H1 (cell line): ENCODE results near the gene TEAD4. TPM values are rescaled to one million over a fixed set of nuclear protein-coding genes. Genes with fewer than 3 reads are reported as not detected.

Source experiments
- ASH2L ChIP-seq: fragments of 200-600, 300-600 bp; sonication (generic); IDR thresholded peaks from one replicate; pipeline ENCODE4 v1.7.1; 2017; ENCODE audit warnings: low read length
- CHD1 ChIP-seq: IDR thresholded peaks from 2 replicates; pipeline ENCODE4 v1.6.1; 2012; ENCODE audit warnings: low read depth, low read length, improper control_type of control experiment
- CHD7 ChIP-seq: fragments of 300-600 bp; sonication (generic); IDR thresholded peaks from 2 replicates; pipeline ENCODE4 v1.7.1; 2012; ENCODE audit warnings: low read length, moderate library complexity, mild to moderate bottlenecking, inconsistent platforms; ENCODE audit not compliant: insufficient replicate concordance
- FOSL1 ChIP-seq: IDR thresholded peaks from 2 replicates; pipeline ENCODE4 v1.6.1; 2011; ENCODE audit warnings: mild to moderate bottlenecking, low read depth, low read length, moderate library complexity; ENCODE audit not compliant: insufficient read depth
- GTF2F1 ChIP-seq: IDR thresholded peaks from 2 replicates; pipeline ENCODE4 v1.6.1; 2012; ENCODE audit warnings: low read depth, low read length, improper control_type of control experiment, borderline replicate concordance
- HDAC2 ChIP-seq, 2 experiments: fragments of 300-600 bp in 1 of 2; sonication (generic) in 1 of 2; IDR thresholded peaks; 2 replicates each; pipeline ENCODE4 v1.6.1; 2011 to 2012; ENCODE audit warnings: low read depth in 2 of 2, low read length in 2 of 2, mild to moderate bottlenecking in 2 of 2, moderate library complexity in 2 of 2, borderline replicate concordance in 1 of 2, inconsistent platforms in 1 of 2
- MAX ChIP-seq: IDR thresholded peaks from 2 replicates; pipeline ENCODE4 v1.6.1; 2012; ENCODE audit warnings: inconsistent platforms
- PHF8 ChIP-seq: fragments of 200-600 bp; sonication (generic); conservative IDR thresholded peaks from 2 replicates; pipeline ENCODE4 v1.7.1; 2012; ENCODE audit warnings: low read depth, mild to moderate bottlenecking, inconsistent platforms, low read length, moderate library complexity
- POLR2AphosphoS5 ChIP-seq: IDR thresholded peaks from 2 replicates; pipeline ENCODE4 v1.6.1; 2011; ENCODE audit warnings: low read depth, low read length
- RXRA ChIP-seq: IDR thresholded peaks from 2 replicates; pipeline ENCODE4 v1.6.1; 2011; ENCODE audit warnings: low read depth, mild to moderate bottlenecking, low read length, moderate library complexity; ENCODE audit not compliant: insufficient read depth
- polyA plus RNA-seq, 7 experiments: library from polyadenylated mRNA; depleted of rRNA in 3 of 7; stranded (reverse) in 5 of 7; unstranded in 2 of 7; fragments of >200 nt in 5 of 7; fragments of 200-250 nt in 2 of 7; gene quantifications; 1 replicate in 5 of 7; 2 replicates in 1 of 7; 4 replicates in 1 of 7; pipeline versions ENCODE4 v1.2.1 to v1.2.3, GENCODE V29; 2011 to 2013; ENCODE audit warnings: missing spikeins in 2 of 7, mixed read lengths in 2 of 7
- total RNA-seq: library from RNA; stranded (reverse); fragmentation: NEBNext Ultra II Directional; extraction: Animal tissue kit (Norgen Biotek cat#: 25700); gene quantifications from 2 replicates; pipeline ENCODE4 v1.2.1, GENCODE V29; 2021

TEAD4 gene
- total and polyA plus RNA-seq, 2 of the 8 experiments (the other 6 are each of a cell fraction or from before 2014, with no cell fraction given): 56.7 to 116 TPM

GRCh38 chr12:3061501-3062215 lies 102.5 kb downstream of the TEAD4 start (continued):
- TF ChIP-seq HDAC2 (IDR thresholded peaks at IDR 0.05; ENCODE audit: borderline replicate concordance in 1 of 2, low read depth in 2 of 2, low read length in 2 of 2): no peak
- TF ChIP-seq FOSL1: no peak
- no peak for TF ChIP-seq PHF8
- TF ChIP-seq RXRA: no peak
- TF ChIP-seq CHD1: no peak
- TF ChIP-seq GTF2F1: no peak
- TF ChIP-seq ASH2L: no peak
- no peak for TF ChIP-seq CHD7
- TF ChIP-seq MAX: no peak
- no peak for TF ChIP-seq POLR2AphosphoS5
